Measurements from ENCODE around the gene CFAP157.

Gene CFAP157

DNA sequence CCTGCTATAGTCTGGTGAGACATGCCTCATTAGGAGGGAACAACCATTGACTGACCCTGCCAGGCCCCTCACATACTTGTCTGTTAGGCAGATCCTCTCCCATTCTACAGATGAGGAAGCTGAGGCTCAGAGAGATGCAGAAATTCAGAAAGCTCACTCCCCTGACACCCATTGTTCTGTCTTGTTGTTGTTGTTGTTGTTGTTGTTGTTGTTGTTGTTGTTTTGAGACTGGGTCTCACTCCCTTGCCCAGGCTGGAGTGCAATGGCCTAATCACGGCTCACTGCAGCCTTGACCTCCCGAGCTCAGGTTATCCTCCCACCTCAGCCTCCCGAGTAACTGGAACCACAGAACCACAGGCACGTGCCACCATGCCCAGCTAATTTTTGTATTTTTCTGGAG is 13.1 kb upstream of the CFAP157 start:
- DNase-seq, result no peak

DNA sequence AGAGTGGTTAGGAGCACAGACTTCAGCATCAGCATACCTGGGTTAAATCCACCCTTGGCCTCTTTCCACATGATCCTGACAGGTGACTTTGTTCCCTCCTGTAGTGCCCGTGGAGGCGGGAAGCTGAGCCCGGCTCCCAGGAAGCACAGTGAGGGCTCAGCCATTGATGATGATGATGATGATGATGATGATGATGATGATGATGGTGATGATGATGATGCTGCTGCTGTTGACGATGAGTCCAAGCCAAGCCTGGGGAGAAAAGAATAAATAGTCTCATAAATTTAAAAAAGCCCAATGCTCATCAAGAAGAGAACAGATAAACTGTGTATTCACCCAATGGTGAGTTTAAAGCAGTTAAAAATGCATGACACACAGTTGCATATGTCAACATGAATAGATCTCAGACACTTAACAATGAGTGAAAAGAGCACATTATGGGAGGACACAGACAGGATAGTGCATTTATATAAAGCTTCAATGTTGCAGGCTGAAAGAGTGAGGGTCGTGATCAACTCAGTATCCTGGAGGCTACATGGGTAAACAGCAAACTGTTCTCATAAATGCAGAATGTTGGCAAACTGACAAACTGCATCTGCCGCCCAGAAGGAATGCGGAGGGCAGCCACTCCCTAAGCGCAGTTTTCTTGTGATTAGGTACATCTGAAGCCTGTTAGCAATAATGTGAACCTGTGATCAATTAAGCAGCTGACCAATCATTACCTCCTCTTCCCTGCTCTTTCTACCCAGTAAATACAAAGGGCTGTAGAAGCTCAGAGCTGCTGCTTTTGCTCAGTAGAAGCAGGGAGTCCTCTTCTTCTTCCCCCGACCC is 11.7 kb upstream of the CFAP157 start:
- DNase-seq, result no peak

DNA sequence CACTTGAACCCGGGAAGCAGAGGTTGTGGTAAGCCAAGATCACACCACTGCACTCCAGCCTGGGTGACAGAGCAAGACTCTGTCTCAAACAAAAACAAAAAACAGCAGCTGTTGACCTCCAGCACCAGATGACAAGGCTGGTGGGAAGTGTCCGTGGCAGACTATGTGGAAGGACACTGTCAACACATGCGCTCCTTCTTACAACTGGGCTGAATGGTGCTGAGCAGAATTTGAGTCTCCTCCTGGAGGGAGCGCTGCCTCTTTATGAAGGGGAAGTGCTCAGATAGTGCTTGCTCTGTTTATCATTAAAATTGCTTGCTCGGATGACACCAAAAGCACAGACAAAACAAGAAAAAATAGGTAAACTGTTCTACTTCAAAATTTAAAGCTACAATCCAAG is 9.2 kb upstream of the CFAP157 start:
- DNase-seq, result no peak

DNA sequence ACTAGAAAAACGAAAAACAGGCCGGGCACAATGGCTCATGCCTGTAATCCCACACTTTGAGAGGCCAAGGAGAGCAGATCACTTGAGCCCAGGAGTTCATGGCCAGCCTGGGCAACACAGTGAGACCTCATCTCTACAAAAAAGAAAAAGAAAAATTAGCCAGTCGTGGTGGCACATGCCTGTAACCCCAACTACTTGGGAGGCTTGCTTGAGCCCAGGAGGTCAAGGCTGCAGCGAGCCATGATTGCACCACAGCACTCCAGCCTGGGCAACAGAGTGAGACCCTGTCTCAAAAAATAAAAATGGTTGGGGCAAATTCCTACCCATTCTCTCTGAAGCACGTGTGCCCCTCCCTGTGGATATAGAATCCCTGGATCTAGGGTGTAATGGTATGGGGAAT is 8.4 kb upstream of the CFAP157 start:
- no peak for DNase-seq

DNA sequence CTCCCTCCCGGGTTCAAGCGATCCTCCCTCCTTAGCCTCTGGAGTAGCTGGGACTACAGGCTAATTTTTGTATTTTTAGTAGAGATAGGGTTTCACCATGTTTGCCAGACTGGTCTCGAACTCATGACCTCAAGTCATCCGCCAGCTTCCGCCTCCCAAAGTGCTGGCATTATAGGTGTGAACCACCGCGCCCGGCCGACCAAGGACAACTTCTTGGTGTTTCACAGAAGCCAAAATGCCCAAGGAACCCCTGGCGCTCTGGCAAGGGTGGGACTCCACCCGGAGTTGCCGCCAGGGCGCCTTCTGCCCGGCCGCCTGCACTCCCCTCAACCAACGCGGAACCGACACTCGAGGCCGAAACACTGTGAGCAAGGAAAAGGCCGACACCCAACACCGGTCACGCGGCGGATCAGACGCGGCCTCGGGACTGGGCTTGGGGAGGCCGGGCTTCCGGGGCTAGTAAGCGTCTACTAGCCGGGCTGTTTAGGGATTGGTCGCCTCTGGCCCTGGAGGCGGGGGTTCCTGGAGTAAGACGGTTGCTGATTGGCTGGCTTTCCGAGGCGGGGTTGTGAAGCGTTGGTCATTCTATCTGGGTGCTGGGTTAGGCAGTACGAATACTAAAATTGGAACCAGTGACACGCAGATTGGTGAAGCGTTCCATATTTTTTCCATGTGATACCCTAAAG is 7.7 kb upstream of the CFAP157 start:
- no peak for DNase-seq

DNA sequence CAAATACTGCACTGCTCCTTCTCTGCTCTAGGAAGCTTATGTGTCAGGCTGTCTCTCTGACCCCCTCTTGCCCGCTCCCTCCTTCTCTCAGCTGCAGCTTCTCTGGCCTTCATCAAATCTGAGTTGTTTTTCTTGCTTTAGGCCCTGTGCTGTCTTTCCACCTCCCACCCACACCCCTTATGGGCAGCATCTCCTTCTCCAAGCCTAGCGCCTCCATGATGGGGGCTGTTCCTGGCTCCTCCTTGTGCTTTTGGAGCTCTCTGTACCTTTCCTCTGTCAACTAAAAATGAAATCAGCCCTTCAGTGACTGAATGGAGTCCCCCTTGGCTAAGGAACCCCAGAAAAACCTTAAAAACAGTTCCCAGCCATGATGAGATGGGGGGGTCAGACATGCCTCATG is 6.6 kb upstream of the CFAP157 start:
- no peak for DNase-seq

DNA sequence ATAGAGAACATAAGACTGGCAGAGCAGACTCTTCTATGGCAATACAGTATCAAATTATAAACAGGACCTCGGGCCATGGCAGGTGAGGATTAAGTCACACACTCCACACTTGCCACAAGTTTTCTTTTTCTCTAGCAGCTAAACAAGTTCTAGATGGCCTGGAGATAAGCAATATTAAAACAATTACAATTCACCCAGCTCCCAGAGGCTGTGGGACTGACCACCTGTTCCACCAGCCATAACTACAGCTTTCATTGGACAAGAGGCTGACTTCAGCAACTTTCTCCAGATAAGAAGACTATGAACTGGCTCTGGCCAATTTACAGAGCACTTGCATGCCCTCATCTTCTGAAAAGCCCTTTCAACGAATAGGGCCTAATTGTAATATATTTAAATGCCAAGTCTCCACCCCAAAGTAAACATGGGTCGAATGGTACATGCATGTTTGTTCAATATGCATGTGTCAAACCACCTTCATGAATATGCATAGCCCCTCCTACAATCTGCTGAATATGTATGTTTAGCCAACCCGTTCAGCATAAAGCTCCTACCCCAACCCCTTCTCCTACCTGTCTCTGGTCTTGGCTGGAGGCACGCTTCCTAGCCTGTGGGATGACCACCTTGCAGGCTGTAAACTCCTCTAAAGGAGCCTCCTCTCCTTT is 6.1 kb upstream of the CFAP157 start:
- DNase-seq, result no peak

DNA sequence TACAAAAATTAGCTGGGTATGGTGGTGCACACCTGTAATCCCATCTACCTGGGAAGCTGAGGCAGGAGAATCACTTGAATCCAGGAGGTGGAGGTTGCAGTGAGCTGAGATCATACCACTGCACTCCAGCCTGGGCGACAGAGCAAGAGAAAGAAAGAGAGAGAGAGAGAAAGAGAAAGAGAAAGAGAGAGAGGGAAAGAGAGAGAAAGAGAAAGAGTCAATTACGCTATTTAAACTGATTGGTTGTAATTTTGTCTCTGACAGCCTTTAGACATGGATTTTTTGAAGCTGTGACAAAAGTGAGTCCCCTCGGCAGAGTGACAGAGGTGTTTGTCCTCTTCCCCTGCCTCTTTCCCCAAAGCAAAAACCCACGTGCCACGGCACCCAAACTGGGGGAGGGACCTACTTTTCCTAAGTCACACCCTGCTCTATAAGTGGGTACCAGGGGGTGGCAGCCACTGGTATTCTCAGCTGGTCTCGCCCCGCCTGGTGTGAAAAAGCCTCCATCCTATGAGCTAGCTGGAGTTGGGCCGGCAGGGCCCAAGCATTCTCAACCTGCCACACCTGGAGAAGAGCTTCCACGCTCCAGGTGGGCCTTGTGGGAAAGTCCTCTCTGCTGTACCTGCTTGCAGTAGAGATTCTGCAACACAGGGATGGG is 3.4 kb upstream of the CFAP157 start:
- no peak for DNase-seq

DNA sequence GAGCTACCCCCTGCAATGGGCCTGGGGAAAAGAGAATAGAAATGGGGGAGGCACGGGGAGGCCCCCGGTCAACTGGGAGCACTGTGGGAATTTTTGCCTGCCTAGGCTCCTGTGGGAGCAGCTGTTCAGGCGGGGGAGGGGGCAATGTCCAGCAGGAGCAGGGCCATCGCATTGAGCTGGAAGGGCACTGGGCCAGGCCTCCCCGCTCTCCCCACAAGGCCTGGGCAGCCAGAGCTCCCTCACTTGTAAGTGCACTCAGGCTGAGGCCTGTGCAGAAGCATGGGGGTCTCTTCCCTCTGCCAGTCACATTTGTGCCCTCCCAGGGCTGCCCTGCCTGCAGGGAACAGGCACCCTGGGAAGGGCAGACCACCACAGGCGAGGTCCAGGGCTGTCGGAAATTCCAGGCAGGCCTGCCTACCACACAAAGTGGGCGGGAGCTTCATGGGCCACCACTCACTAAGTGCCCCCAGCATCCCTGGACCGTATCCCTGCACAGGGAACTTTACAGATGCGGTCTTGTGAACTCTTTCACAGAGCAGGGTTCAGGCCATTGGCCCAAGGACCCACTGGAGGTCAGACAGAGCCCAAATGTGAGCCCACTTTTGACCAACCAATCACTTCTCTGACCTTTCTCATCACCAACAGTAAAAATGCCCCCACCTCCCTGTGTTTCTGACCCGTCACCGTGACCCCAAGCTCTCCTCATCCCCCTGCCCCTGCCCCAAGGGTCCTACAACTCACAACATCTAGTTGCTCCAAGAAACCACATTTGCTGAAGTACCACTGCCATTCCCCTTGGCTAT is 1.0 kb upstream of the CFAP157 start:
- DNase-seq, result no peak

DNA sequence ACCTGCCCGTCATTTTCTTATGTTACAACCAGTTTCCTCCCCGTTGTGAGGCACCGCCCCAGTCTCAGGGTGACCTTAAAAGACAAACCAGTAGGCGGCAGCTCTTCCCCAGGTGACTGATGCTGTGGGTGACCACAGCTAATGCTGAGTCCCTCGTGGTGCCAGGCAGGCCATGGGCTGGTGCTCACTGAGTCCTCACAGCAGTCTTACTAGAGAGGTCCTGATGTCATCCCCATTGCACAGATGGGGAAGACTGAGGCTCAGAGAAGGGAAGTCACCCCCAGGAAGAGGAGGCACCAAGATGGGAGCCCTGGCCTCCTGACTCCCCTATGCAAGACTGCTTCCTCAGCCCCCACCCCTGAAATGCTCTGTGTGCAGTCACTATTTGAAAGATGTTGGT is 978 bp downstream of the CFAP157 start:
- DNase-seq, result no peak

DNA sequence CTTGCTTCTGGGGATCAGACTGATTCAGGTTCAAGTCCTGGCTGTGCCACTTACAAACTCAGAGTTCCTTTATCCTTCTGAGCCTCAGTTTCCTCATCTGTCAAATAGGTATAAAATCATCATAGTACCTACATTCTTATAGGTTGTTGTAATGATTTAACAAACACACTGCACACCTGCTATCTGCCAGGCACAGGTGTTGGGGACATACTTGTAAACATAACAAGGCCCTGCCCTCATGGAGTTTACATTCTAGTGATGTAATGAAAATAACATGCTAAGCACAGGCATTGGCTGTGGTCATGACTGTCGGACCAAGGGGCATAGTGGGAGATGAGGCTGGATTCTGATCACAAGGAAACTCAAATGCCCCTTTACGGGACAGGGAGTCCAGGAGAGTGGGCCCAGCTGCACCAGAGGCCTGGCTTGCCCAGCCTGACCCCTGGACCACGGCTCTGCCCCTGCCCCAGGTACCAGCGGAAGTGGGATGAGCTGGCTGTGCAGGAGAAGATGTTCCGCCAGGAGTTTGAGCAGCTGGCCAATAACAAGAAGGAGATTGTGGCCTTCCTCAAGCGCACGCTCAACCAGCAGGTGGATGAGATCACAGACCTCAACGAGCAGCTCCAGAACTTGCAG is 2.3 kb downstream of the CFAP157 start:
- DNase-seq, result no peak

DNA sequence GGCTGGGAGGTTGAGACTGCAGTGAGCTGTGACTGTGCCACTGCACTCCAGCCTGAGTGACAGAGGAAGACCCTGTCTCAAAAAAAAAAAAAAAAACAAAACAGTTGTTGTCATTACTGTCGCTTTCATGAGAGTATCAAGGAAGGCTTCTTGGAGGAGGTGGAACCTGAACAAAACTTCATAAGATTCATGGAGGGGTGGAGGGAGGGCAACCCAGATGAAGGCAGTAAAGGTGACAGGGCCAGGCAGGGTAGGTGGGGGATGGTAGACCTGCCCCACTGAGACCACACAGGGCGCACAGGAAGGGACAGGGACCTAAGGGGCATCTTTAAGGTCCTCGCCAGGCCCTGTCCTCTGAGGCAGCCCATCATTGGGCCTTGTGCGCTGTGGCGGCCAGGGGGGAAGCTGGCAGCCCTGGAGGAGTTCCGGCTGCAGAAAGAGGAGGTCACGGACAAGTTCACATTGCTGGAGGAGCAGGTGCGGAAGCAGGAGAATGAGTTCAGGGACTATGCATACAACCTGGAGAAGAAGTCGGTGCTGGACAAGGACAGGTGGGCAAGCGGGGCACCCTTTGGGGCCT is 3.5 kb downstream of the CFAP157 start:
- no peak for DNase-seq

DNA sequence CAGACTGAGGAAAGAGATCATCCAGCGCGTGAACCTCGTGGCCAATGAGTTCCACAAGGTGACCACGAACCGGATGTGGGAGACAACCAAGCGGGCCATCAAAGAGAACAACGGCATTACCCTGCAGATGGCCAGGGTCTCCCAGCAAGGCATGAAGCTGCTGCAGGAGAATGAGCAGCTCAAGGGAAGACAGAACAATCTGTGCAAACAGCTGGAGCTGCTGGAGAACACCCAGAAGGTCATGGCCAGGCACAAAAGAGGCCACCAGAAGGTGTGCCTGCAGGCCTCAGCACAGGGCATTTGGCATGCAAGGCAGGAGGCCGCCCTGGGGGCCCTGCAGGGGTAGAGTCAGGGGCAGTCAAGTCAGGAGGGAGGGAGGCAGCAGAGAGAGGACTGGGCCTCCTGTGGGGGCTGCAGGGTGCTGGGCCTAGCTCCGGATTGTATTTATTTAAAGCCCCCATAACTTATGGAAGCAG is 4.5 kb downstream of the CFAP157 start:
- no peak for DNase-seq

DNA sequence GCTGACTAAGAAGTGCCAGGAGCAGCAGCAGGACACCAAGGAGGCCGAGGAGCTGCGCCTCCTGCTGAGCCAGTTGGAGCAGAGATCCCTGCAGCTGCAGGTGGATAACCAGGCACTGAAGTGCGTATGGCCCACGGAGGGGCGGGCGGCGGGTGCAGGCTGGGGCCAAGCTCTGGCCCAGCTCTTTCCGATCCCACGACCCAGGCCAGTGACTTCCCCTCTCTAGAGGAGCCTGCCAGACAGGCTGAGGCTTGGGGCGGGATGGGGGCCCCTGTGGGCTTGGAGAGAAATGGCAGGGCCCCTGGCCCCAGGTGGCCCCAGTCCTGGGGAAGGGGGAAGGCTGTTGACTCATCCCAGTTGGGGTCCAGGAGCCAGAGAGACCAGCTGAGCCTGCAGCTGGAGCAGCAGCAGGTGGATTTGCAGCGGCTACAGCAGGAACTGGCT is 5.1 kb downstream of the CFAP157 start:
- DNase-seq, result no peak

DNA sequence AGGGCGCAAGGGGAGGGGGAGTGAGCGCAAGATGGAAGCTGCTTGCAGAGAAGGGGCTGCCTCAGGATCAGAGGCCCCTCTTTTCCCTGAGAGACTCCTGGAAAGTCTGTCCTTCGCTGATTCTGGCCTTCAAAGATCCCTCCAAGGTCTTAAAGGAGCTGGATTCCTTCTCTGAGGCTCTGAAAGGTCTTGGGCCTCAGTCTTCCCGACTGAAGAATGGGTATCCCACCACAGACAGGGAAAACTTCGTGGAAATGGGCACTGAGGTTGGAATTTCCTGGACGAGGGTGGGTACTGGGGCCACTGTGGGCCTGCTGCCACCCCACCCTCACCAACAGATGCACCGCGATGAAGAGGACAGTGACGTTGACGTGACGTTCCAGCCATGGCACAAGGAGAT is 5.6 kb downstream of the CFAP157 start:
- no peak for DNase-seq

DNA sequence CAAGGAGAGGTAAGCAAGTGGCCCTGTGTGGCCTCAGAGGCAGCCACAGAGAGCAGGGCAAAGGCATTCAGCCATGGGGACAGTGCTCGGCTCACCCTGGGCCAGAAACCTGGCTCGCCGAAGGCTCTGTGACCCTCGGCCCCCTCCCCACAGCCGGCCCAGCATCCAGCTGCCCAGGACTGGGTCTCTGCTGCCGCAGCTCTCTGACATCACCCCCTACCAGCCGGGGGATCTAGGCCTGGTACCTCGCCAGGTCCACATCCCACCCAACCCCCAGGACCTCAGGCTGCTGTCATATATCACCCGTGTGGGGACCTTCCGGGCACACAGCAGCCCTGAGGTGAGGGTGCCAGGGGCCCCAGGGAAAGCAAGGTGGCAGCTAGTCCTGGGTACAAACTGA is 6.1 kb downstream of the CFAP157 start:
- DNase-seq, result no peak

DNA sequence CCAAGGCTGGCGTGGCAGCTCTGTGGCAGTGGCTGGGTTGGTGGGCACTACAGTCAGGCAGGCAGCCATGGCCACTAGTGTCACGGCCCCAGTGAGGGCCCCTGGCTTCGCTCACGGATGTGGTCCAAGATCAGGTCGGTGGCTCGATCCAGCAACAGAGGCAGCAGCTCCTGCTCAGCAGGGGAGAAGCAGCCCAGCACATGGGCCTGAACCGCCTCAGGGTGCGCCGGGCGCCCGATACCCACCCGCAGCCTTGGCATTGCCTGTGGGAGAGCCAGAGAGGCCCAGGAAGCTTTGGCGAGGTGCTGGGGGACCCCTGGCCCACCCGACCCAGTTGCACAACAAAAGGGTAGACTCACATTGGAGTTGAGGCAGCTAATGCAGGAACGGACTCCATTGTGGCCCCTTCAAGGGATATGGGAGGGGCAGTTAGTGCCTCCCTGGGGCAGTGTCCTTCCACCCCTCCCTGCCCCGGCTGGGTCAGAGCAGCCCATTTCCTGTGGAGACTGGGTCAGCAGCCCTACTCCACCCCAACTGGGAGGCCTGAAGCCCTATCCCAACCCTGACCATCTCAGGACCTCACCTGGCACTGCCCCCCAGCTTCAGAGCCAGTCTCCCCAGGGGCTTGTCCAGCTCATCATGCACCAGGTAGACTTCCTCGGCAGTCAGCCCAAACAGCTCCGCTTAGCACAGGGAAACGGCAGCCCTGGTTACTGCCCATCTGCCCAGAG is 7.4 kb downstream of the CFAP157 start:
- no peak for DNase-seq

DNA sequence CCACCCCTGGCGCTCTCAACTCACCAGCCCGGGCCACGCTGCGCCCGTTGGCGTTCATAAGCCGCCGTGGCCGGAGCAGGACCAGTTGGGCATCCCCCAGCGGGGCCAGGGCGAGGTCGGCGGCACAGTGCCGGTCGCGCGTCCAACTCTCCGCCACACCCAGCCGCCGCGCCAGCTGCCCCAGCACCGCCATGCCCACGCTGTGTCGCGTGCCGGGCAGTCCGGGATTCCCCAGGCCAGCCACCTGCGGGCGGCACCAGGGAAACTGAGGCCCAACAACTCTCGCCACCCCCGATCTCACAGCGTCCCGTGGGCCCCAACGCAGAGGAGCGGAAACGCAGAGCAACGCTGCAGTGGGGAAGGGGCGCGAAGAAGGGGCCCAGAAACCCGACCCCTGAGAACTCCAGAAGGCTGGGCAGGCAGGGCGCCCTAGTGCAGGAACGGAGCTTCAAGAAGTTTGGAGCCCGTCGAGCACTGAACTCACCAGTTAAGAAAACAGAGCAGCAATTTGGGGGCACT is 8.2 kb downstream of the CFAP157 start:
- no peak for DNase-seq

DNA sequence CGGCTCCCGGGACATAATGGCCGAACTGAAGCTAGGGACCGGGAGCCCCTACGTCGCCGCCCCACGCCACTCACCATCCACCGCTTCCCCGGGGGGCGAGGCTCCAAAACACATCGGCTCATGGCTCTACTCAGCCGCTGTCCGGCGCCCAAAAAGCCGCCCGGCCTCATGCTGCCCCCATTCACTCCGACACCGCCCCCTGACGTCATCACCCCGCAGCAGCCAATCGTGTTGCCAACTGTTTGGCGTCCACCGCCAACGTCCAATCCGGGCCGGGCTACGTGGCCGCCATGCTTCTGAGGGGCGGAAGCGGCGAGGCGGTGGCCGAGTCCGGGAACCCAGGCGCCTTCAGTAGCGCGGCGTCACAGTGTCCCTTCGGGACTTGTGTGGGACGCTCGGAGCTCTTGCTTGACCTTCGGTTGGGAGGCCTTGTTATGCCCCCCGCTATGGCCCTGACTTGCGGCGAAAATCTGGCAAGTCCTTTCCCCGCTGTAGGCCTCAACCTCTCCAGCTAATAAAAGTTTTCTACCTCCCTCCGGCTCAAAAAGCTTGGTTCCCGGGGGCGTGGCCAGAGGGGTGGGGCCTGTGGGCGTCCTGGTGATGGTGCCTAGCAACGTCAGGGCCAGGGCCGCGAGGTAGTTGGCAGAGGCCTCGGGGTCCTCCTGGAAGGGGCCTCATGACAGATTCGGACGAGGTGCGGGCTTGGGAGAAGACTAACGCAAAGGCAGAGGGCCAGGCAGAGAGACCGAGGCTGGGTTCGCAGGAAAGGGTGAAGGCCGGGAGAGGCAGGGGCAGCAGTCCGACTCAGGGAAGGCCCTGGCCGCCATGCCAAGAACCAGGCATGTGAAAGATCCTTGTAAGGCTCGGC is 8.9 kb downstream of the CFAP157 start, which contains the start of the genes PTRH1 and TTC16:
PTRH1 (minus strand) TSS at position 194 of the 868 bp plus-strand sequence; CDS start at position 170, 24 bp downstream.
TTC16 (plus strand) TSS at position 610 of the 868 bp plus-strand sequence; CDS start at position 677, 67 bp downstream.
- peak; percentile 87 for DNase-seq

Data from NCI-H1105 treated with DMSO at 0.1 percent for 48 hours (cell line).